Fibroblast of the aortic adventitia (primary cell): ENCODE data around the gene PAQR7. TPM values are rescaled to one million over a fixed set of nuclear protein-coding genes. Genes with fewer than 3 reads are reported as not detected.

Experiments
- DNase-seq: peaks from one replicate; pipeline ENCODE4 v3.0.0-alpha.2; 2010; ENCODE audit warnings: low read depth
- H3K4me3 ChIP-seq: 2 replicates; pipeline ENCODE4 v1.5.1; 2011; ENCODE audit warnings: low read depth, mild to moderate bottlenecking, control low read depth, low read length, moderate library complexity
- CTCF ChIP-seq: IDR thresholded peaks from 2 replicates; pipeline ENCODE4 v1.5.1; 2011; ENCODE audit warnings: mild to moderate bottlenecking, low read length, control low read depth, inconsistent platforms; ENCODE audit not compliant: insufficient read depth
- total RNA-seq: library from RNA; depleted of rRNA; stranded (reverse); fragments of >200 nt; gene quantifications from 2 replicates; pipeline ENCODE4 v1.2.3, GENCODE V29; 2012; ENCODE audit warnings: low replicate concordance

Gene PAQR7
- total RNA-seq, 1 donor: 6.9 TPM

- H3K4me3 ChIP-seq: peak overlapping the region; percentile 72
- DNase-seq: no peak
- no peak for TF ChIP-seq CTCF
Observed at GRCh38 chr1:25875856-25876692, 566 bp upstream of the PAQR7 start.

- peak overlapping the region; percentile 72 for H3K4me3 ChIP-seq
- TF ChIP-seq CTCF: no peak
- DNase-seq: no peak
Observed at GRCh38 chr1:25874635-25875153, 814 bp downstream of the PAQR7 start.

DNA sequence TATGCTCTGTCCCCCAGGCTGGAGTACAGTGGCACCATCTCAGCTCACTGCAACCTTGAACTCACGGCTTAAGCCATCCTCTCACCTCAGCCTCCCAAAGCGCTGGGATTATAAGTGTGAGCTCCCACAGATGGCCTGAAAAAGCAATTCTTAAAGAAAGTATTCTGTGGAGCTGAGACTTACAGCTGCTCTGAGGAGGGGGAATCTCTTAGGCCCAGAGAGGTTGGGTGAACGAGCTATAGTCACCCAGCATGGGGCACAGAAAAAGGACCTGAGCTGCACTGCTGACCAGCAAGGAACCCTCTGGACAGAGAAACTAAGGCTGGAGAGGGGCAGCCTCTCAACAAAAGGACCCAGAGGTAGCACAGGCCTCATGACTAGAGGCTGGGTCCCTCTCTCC, 1.3 kb downstream of the PAQR7 start:
- peak overlapping the region; percentile 72 for H3K4me3 ChIP-seq
- TF ChIP-seq CTCF: no peak
- no peak for DNase-seq

DNA sequence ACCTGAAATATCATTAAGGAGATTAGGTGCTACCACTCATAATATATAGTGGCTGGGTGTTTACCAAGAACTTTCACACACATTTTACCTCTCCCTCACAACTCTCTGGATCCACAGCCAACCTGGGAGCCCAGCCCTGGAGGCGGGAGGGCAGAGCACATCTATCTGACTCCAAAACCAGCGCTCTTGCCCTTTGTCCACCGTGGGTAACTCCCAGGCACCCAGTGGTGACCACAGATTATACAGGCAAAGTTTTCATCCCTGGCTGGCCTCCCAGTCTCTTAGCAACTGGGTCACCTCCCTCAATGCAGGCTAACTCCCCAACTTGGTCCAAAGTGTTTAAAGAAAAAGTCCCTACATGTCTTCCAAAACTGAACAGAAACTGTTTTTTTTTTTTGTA, 2.4 kb downstream of the PAQR7 start:
- no peak for DNase-seq
- H3K4me3 ChIP-seq: no peak overlapping the region
- TF ChIP-seq CTCF: no peak

- H3K4me3 ChIP-seq: no peak overlapping the region
- DNase-seq: no peak
- TF ChIP-seq CTCF: no peak
Observed at GRCh38 chr1:25872713-25873112, 2.8 kb downstream of the PAQR7 start.

DNA sequence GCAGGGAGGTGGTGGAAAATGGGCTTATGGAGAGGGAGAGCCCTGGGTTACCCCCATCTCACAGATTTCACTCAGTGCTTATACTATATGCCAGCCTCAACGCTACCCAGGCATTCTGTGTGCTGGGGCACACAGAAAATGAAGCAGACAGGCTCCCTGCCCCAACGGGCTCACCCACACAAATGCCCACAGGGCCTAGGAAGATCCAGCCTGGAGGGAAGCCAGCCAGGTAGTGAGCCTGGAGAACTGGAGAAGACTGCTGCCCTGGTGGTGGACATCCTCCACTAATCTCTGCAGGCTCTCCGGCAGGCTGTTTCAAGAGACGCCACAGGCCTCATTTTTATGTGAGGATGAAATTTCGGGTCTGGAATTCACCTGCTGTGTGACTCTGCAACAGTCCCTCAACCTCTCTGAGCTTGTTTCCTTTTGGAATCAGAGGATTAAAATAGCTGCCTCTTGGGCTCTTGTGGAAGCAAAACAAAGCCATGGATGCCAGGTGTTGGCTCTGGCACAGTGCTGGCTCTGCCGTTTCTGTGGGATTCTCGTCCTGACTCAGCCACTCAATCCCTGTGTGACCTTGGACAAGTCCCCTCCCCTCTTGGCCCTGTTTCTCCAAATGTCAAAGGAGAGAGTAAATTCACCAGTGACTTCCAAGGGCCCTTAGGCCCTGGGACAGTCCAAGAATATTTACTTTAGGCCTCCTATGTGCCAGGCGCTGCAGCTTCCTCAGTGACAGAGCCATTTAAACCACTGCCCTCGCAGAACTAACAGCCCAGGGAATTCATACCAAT, 3.6 kb downstream of the PAQR7 start:
- H3K4me3 ChIP-seq: no peak overlapping the region
- TF ChIP-seq CTCF: no peak
- no peak for DNase-seq
